CD4-positive, alpha-beta T cell (primary cell): Measurements from ENCODE around the gene RHOV. TPM values are rescaled to one million over a fixed set of nuclear protein-coding genes. Genes with fewer than 3 reads are reported as not detected.

ENCODE experiments used
- ATAC-seq: fragments of 200-7000 bp; cut with Tn5 transposase; one replicate; pipeline ENCODE4 v1.10.0; 2022; ENCODE audit warnings: mild to moderate bottlenecking; ENCODE audit not compliant: poor library complexity
- CTCF ChIA-PET: fragments of 350-600 bp; sonication (Branson Sonifier 250); formaldehyde crosslinking; loops from one replicate; lab custom pipeline; 2021; ENCODE audit warnings: antibody characterized with exemption, inconsistent platforms; lab: Charles Lee
- POLR2A ChIA-PET: fragments of 350-600 bp; sonication (Branson Sonifier 250); formaldehyde crosslinking; loops from one replicate; lab custom pipeline; 2021; ENCODE audit warnings: antibody characterized with exemption, inconsistent platforms; lab: Charles Lee
- DNase-seq, 14 experiments: peaks; one replicate each; pipeline ENCODE4 v3.0.0-alpha.2; 2013 to 2020; ENCODE audit warnings: mixed read lengths in 2 of 14
- H3K27ac ChIP-seq, 2 donors: one replicate each; pipeline versions ENCODE4 v1.5.1 to v1.7.0; 2013; ENCODE audit warnings: low read length in 2 of 2, low read depth in 1 of 2, mild to moderate bottlenecking in 1 of 2
- H3K27me3 ChIP-seq, 2 experiments: 1 replicate in 1 of 2; 2 replicates in 1 of 2; pipeline versions ENCODE4 v1.6.1 to v1.7.0; 2013; ENCODE audit warnings: low read length in 2 of 2, control low read depth in 1 of 2, mild to moderate bottlenecking in 1 of 2, moderate library complexity in 1 of 2; ENCODE audit not compliant: insufficient read depth in 2 of 2, control insufficient read depth in 1 of 2
- H3K36me3 ChIP-seq: one replicate; pipeline ENCODE4 v1.6.1; 2013; ENCODE audit warnings: low read length, control low read depth; ENCODE audit not compliant: insufficient read depth
- H3K4me1 ChIP-seq: one replicate; pipeline ENCODE4 v1.6.1; 2013; ENCODE audit warnings: low read length, control low read depth; ENCODE audit not compliant: insufficient read depth
- H3K4me3 ChIP-seq: one replicate; pipeline ENCODE4 v1.5.1; 2013; ENCODE audit warnings: mild to moderate bottlenecking, low read length, moderate library complexity
- H3K9me3 ChIP-seq, 2 experiments: 1 replicate in 1 of 2; 2 replicates in 1 of 2; pipeline versions ENCODE4 v1.6.1 to v1.7.0; 2013; ENCODE audit warnings: low read length in 2 of 2, mild to moderate bottlenecking in 2 of 2, control low read depth in 1 of 2, moderate library complexity in 1 of 2; ENCODE audit not compliant: control insufficient read depth in 1 of 2, insufficient read depth in 1 of 2
- H3K27ac Mint-ChIP-seq: one replicate; pipeline ENCODE4 v1.8.0; 2020; ENCODE audit warnings: mixed read lengths
- H3K27me3 Mint-ChIP-seq: one replicate; pipeline ENCODE4 v1.8.0; 2021; ENCODE audit warnings: mixed read lengths
- H3K36me3 Mint-ChIP-seq: one replicate; pipeline ENCODE4 v1.8.0; 2021; ENCODE audit warnings: low read depth, mixed read lengths
- H3K4me1 Mint-ChIP-seq: one replicate; pipeline ENCODE4 v1.8.0; 2021; ENCODE audit warnings: low read depth, mixed read lengths
- H3K4me3 Mint-ChIP-seq: one replicate; pipeline ENCODE4 v1.8.0; 2020; ENCODE audit warnings: mild to moderate bottlenecking, mixed read lengths
- H3K9me3 Mint-ChIP-seq: one replicate; pipeline ENCODE4 v1.8.0; 2020; ENCODE audit warnings: mixed read lengths
- intact Hi-C, 2 experiments: fragments of 100-400 bp; cut with DNase I in 1 of 2; cut with micrococcal nuclease in 1 of 2; formaldehyde crosslinking; loops; one replicate each; pipeline versions ENCODE4 v1.15.1 to v1.9.0; 2023 to 2025; cut with DNase I, micrococcal nuclease
- total RNA-seq, 174 experiments: library from RNA in 2 of 174; stranded (reverse) in 2 of 174; gene quantifications; one replicate each; pipeline ENCODE4 v1.2.3 and lab custom pipeline; 2021 to 2026
- TF ChIP-seq, protein P1 (sequence below): fragments of 200-600 bp; IDR thresholded peaks from one replicate; pipeline ENCODE4 v1.8.0; 2022; ENCODE audit warnings: antibody characterized with exemption, mild to moderate bottlenecking

Gene RHOV
- total RNA-seq, 2 experiments from 2014 or later, result 0.36 TPM

DNA sequence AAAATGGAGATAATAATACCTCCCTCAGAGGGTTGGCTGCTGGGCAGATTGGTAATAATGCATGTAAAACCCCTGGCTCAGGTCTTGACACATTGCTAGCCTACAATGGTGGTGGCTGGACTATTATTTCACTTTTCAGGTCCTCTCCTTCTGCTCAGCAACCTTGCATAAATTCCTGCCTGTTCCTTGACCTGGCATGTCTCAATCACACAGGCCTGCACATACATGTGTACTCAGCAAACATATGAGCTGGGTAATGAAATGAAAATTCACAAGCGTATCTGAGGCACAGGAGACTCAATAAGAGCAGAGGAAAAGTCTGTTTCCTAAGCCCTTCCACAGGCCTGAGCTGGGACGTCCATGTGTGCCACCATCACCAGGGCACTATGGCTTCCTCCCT is 37.7 kb upstream of the RHOV start:
- H3K9me3 Mint-ChIP-seq, result no peaks in the 10 kb centered on the region
- H3K27ac Mint-ChIP-seq, result no peak overlapping the region

DNA sequence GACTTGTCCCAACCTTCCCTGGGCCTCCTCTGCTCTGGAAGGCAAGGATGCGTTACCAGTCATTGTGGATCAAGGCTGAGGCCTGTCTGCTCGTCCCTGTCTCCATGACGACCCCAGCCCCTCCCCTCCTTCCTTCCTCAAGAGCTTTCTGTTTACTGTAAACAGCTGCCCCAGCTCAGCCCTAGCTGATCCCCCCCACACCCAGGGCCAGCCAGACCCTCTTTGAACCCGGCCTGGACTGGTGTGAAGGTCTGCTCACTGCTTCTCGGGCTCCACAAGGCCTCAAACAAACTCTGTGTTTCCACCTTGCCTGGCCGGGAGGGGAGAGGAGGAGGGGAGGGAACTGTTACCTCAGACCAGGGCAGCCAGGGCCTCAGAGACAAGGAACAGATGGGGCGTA is 37.1 kb upstream of the RHOV start:
- no peaks in the 10 kb centered on the region for H3K36me3 ChIP-seq
- ChIA-PET POLR2A (no interaction called here), CTCF (interaction anchor here (0.6 kb wide), 1 partner anchor 62 kb away, joined by 3 read pairs; no protein-coding TSS in a partner anchor)
- Mint-ChIP-seq H3K36me3 (no peaks in the 10 kb centered on the region), H3K4me3 (no peak overlapping the region), H3K27ac (no peak overlapping the region), H3K9me3 (no peaks in the 10 kb centered on the region), H3K27me3 (no peaks in the 10 kb centered on the region), H3K4me1 (peaks cover 16% of the 10 kb centered on the region)
- intact Hi-C loops, result no loop called here
- H3K4me3 ChIP-seq, result no peak overlapping the region
- ATAC-seq, result no peak
- TF ChIP-seq, protein P1, sequence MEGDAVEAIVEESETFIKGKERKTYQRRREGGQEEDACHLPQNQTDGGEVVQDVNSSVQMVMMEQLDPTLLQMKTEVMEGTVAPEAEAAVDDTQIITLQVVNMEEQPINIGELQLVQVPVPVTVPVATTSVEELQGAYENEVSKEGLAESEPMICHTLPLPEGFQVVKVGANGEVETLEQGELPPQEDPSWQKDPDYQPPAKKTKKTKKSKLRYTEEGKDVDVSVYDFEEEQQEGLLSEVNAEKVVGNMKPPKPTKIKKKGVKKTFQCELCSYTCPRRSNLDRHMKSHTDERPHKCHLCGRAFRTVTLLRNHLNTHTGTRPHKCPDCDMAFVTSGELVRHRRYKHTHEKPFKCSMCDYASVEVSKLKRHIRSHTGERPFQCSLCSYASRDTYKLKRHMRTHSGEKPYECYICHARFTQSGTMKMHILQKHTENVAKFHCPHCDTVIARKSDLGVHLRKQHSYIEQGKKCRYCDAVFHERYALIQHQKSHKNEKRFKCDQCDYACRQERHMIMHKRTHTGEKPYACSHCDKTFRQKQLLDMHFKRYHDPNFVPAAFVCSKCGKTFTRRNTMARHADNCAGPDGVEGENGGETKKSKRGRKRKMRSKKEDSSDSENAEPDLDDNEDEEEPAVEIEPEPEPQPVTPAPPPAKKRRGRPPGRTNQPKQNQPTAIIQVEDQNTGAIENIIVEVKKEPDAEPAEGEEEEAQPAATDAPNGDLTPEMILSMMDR, result no peak
- H3K27me3 ChIP-seq, result no peaks in the 10 kb centered on the region
- no peak for DNase-seq
- no peaks in the 10 kb centered on the region for H3K9me3 ChIP-seq
- no peak overlapping the region for H3K27ac ChIP-seq
- H3K4me1 ChIP-seq, result peaks cover 21% of the 10 kb centered on the region

More for the DNA sequence above, 37.7 kb upstream of the RHOV start:
- Histone ChIP-seq H3K27ac (no peak overlapping the region), H3K9me3 (no peaks in the 10 kb centered on the region), H3K36me3 (no peaks in the 10 kb centered on the region), H3K4me1 (peaks cover 16% of the 10 kb centered on the region), H3K4me3 (no peak overlapping the region), H3K27me3 (no peaks in the 10 kb centered on the region)
- DNase-seq, result no peak
- Mint-ChIP-seq H3K4me3 (no peak overlapping the region), H3K4me1 (peaks cover 16% of the 10 kb centered on the region), H3K36me3 (no peaks in the 10 kb centered on the region), H3K27me3 (no peaks in the 10 kb centered on the region)
- CTCF ChIA-PET, result interaction anchor here (0.6 kb wide), 1 partner anchor 62 kb away, joined by 3 read pairs; no protein-coding TSS in a partner anchor
- ATAC-seq, result no peak
- POLR2A ChIA-PET, result no interaction called here
- intact Hi-C loops, result loop anchor here in 1 of 2 experiments (2.0 kb wide), 1 partner anchor 21 kb away; no protein-coding TSS in a partner anchor
- TF ChIP-seq, protein P1, result no peak

DNA sequence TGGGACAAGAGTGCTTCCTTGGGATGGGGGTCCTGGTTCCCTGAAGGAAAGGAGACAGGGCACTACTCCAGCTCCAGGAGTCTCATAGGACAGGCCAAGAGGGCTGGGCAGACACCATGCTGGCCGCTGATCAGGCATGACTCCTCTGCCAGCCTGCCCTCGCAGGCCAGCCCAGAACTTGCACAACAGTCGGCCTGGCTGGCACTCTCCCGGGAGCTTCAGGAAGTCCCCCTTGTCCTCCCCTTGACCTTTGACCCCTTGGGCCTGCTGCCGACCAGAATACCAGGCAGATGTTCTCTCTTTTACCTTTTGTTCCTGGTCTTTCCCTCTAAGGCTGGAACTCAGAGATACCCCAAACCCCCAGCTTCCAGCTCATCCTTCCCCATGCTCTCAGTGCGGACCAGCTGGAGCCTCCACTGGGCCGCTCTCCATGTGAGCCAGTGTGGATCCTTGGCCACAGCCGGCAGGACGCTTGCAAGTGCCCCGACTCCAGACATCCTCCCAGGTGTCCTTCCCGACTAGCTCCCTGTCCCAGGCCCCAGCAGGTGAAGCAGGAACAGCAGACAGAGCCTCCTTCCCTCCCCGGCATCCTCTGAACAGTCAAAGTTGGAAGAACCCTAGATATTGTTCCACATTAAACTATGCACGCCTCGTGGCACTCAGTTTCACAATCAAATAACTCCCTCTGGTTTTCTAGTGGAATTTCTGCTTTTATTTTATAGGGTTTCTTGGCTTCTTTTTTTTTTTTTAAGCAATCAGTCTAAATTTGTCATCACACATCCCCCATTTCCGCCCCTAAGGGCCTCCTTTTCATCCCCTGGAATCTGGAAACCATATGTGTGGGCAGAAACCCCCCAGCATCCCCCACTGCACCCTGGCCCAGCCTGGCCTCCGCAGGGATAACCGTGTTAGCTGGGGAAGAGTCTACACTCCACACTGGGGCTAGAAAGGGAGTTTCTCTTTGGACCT is 35.9 kb upstream of the RHOV start:
- H3K27ac ChIP-seq, result no peak overlapping the region
- peak in 3 of 14 experiments; percentile 1 to 49 (median 23) for DNase-seq
- TF ChIP-seq, protein P1, result no peak
- peak overlapping the region; percentile 84 for H3K27ac Mint-ChIP-seq
- H3K9me3 Mint-ChIP-seq, result no peaks in the 10 kb centered on the region
- intact Hi-C loops, result loop anchor here (5.0 to 10.0 kb wide), 3 partner anchors 45 to 905 kb away; partner anchors contain the start of genes CHAC1 (in 1 of the 2), NUSAP1 (in 1 of the 2) and OIP5 (in 1 of the 2)
- no peaks in the 10 kb centered on the region for H3K9me3 ChIP-seq
- no peak overlapping the region for H3K4me3 ChIP-seq
- no peaks in the 10 kb centered on the region for H3K36me3 Mint-ChIP-seq
- no peak for ATAC-seq
- peaks cover 26% of the 10 kb centered on the region for H3K4me1 ChIP-seq
- peaks cover 22% of the 10 kb centered on the region for H3K4me1 Mint-ChIP-seq
- H3K4me3 Mint-ChIP-seq, result peak overlapping the region; percentile 0
- H3K27me3 ChIP-seq, result no peaks in the 10 kb centered on the region
- H3K27me3 Mint-ChIP-seq, result no peaks in the 10 kb centered on the region
- POLR2A ChIA-PET, result interaction anchor here (1.1 to 1.2 kb wide), 2 partner anchors 19 to 43 kb away, joined by 3 read pairs; partner anchors contain the start of gene CHAC1
- H3K36me3 ChIP-seq, result no peaks in the 10 kb centered on the region
- CTCF ChIA-PET, result interaction anchor here (2.0 kb wide), 1 partner anchor 15 kb away, joined by 6 read pairs; the partner anchor contains the start of gene VPS18
